MCF 10A (cell line): ENCODE measurements around the gene TRIM65. TPM values are rescaled to one million over a fixed set of nuclear protein-coding genes. Genes with fewer than 3 reads are reported as not detected.
A peak's percentile ranks its signal among the peaks of the same experiment; 100 is the strongest.
"Not testable (repeated sequence)": the region's sequence is repeated elsewhere in the genome, so short reads cannot be mapped to it uniquely, and the experiment has no call there.

Experiments used
- BruUV-seq: library from RNA; stranded (reverse); fragments of 400-500 nt; replicated peaks from 2 replicates; lab custom pipeline; 2021; lab: Mats Ljungman, UMichigan
- CTCF ChIA-PET: fragments of 300-600 bp; sonication (Branson Sonifier 250); formaldehyde crosslinking; extraction: SDS; loops from one replicate; lab custom pipeline; 2021; ENCODE audit warnings: antibody characterized with exemption, inconsistent platforms; lab: Yijun Ruan, JAX
- POLR2A ChIA-PET: fragments of 300-600, 350-650 bp; sonication (Branson Sonifier 250); formaldehyde crosslinking; extraction: SDS; loops from one replicate; lab custom pipeline; 2020; ENCODE audit warnings: antibody characterized with exemption, inconsistent platforms; lab: Yijun Ruan, JAX
- DNase-seq: peaks from one replicate; pipeline ENCODE4 v3.0.0-alpha.2; 2018; ENCODE audit not compliant: unreplicated experiment
- H3K27ac Mint-ChIP-seq: one replicate; pipeline ENCODE4 v1.8.0; 2022; ENCODE audit warnings: mild to moderate bottlenecking, low read depth, mixed read lengths; ENCODE audit not compliant: unreplicated experiment
- H3K27me3 Mint-ChIP-seq: one replicate; pipeline ENCODE4 v1.8.0; 2022; ENCODE audit warnings: mixed read lengths; ENCODE audit not compliant: insufficient read depth, unreplicated experiment
- H3K36me3 Mint-ChIP-seq: one replicate; pipeline ENCODE4 v1.8.0; 2022; ENCODE audit warnings: mild to moderate bottlenecking, moderate library complexity, mixed read lengths; ENCODE audit not compliant: insufficient read depth, unreplicated experiment
- H3K4me1 Mint-ChIP-seq: one replicate; pipeline ENCODE4 v1.8.0; 2022; ENCODE audit warnings: mixed read lengths; ENCODE audit not compliant: insufficient read depth, unreplicated experiment
- H3K4me3 Mint-ChIP-seq: one replicate; pipeline ENCODE4 v1.8.0; 2022; ENCODE audit warnings: mild to moderate bottlenecking, moderate library complexity, mixed read lengths; ENCODE audit not compliant: unreplicated experiment
- H3K9me3 Mint-ChIP-seq: one replicate; pipeline ENCODE4 v1.8.0; 2022; ENCODE audit warnings: mixed read lengths; ENCODE audit not compliant: unreplicated experiment
- intact Hi-C: fragments of 100-400 bp; cut with micrococcal nuclease; formaldehyde crosslinking; loops from 2 replicates; pipeline ENCODE4 v1.14.1; 2022
- total RNA-seq: library from RNA; stranded (reverse); gene quantifications from 2 replicates; pipeline ENCODE4 v1.2.3, GENCODE V29; 2022
- TF ChIP-seq, protein P1 (sequence below): fragments of 200-600 bp; IDR thresholded peaks from one replicate; pipeline ENCODE4 v1.8.0; 2022; ENCODE audit warnings: antibody characterized with exemption, mild to moderate bottlenecking; ENCODE audit not compliant: unreplicated experiment

Gene TRIM65
- total RNA-seq, 1 experiment from 2014 or later = 15.9 TPM

DNA sequence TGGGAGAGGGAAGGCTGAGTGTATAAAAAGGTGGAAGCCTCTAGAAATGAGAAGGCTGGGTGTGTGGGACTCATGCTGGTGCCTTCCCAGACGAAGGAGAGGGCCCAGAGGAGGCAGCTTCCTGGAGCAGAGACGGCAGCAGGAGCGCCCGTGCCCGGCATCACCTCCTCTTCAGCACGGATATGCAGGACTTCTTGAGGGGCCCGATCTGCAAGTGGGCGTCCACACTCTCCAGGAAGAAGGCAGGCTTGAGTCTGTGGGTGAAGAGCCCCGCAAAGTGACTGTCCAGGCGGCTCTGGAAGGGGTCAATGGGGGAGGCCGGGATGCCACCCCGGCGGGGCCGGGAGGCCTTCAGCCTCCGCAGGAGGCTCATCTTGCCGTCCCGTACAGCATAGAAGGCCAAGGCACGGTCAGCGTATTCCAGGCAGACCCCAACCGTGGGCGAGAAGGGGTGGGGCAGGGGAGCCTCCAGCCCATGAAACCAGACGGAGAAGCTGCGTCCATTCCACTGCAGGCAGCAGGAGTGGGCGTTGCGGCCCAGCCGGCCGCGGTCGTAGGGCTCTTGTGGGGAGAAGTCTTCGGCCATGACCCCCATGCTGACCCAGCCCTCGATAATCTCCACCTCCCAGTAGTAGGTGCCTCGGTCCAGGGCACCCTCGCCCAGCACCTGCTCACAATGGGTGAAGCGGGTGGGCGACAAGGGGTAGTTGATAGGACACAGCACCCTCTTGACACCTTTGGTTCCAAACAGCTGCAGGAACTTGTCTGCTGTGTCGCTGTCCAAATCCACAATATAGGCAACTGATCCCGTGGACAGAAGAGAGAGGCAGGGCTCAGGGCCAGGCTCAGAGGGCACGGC lies 22.2 kb downstream of the TRIM65 start:
- Mint-ChIP-seq H3K27me3 (no peaks in the 10 kb centered on the region), H3K9me3 (no peaks in the 10 kb centered on the region), H3K36me3 (peaks cover 31% of the 10 kb centered on the region), H3K4me3 (no peak overlapping the region), H3K4me1 (peaks cover 24% of the 10 kb centered on the region), H3K27ac (no peak overlapping the region)
- intact Hi-C loops = no loop called here
- TF ChIP-seq, protein P1, sequence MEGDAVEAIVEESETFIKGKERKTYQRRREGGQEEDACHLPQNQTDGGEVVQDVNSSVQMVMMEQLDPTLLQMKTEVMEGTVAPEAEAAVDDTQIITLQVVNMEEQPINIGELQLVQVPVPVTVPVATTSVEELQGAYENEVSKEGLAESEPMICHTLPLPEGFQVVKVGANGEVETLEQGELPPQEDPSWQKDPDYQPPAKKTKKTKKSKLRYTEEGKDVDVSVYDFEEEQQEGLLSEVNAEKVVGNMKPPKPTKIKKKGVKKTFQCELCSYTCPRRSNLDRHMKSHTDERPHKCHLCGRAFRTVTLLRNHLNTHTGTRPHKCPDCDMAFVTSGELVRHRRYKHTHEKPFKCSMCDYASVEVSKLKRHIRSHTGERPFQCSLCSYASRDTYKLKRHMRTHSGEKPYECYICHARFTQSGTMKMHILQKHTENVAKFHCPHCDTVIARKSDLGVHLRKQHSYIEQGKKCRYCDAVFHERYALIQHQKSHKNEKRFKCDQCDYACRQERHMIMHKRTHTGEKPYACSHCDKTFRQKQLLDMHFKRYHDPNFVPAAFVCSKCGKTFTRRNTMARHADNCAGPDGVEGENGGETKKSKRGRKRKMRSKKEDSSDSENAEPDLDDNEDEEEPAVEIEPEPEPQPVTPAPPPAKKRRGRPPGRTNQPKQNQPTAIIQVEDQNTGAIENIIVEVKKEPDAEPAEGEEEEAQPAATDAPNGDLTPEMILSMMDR = no peak
- CTCF ChIA-PET = interaction anchor here (0.6 to 1.2 kb wide), 2 partner anchors 13 to 357 kb away, joined by 4 to 6 read pairs; no protein-coding TSS in a partner anchor
- no peak for DNase-seq
- BruUV-seq = TSS peak; percentile 26
- POLR2A ChIA-PET = interaction anchor here (0.7 to 6.7 kb wide), 10 partner anchors 19 to 206 kb away, joined by 3 to 164 read pairs (median 33); partner anchors contain the start of genes MRPL38, TRIM65, UNK and WBP2

DNA sequence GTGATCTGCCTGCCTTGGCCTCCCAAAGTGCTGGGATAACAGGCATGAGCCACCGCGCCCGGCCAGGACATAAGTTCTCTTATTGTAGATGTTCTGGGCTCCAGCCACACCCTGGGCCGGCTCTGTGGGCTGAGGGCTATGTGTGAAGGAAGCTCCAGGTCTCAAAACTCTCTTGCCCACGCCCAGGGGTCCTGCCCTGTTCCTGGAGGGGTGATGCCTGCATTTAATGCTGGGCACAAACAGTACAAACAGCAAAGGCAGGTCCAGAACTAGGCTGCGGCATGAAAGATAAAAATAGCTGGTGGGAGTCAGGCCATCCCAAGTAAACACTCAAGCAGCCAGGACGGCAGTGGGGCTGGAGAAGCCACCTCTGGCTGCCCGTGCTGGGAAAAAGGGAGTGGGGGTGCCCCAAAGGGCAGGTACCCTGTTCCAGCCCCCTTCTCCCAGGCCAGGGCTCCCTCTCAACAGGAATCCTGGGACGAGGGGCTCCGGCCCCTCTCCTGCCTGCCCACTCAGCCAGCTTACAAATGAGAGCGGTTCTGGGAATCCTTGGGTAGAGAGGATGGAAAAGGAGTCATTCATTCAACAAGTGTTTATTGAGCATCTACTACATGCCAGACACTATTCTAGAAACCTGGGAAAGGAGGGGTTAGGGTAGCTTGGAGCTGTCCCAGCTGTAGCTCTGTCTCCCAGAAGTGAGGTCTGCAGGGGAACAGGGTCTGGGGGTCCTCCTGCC lies 23.0 kb downstream of the TRIM65 start:
- no TSS peak for BruUV-seq
- TF ChIP-seq, protein P1 = no peak
- peaks cover 32% of the 10 kb centered on the region for H3K4me1 Mint-ChIP-seq
- peaks cover 34% of the 10 kb centered on the region for H3K36me3 Mint-ChIP-seq
- peak overlapping the region; percentile 78 for H3K27ac Mint-ChIP-seq
- no peak for DNase-seq
- ChIA-PET POLR2A (interaction anchor here (0.6 to 2.7 kb wide), 8 partner anchors 12 to 205 kb away, joined by 3 to 32 read pairs (median 5); partner anchors contain the start of genes MRPL38 and WBP2), CTCF (interaction anchor here (0.6 to 1.5 kb wide), 3 partner anchors 12 to 356 kb away, joined by 3 to 6 read pairs (median 4); no protein-coding TSS in a partner anchor)
- no peak overlapping the region for H3K4me3 Mint-ChIP-seq
- H3K27me3 Mint-ChIP-seq = no peaks in the 10 kb centered on the region
- intact Hi-C loops = no loop called here
- H3K9me3 Mint-ChIP-seq = no peaks in the 10 kb centered on the region

DNA sequence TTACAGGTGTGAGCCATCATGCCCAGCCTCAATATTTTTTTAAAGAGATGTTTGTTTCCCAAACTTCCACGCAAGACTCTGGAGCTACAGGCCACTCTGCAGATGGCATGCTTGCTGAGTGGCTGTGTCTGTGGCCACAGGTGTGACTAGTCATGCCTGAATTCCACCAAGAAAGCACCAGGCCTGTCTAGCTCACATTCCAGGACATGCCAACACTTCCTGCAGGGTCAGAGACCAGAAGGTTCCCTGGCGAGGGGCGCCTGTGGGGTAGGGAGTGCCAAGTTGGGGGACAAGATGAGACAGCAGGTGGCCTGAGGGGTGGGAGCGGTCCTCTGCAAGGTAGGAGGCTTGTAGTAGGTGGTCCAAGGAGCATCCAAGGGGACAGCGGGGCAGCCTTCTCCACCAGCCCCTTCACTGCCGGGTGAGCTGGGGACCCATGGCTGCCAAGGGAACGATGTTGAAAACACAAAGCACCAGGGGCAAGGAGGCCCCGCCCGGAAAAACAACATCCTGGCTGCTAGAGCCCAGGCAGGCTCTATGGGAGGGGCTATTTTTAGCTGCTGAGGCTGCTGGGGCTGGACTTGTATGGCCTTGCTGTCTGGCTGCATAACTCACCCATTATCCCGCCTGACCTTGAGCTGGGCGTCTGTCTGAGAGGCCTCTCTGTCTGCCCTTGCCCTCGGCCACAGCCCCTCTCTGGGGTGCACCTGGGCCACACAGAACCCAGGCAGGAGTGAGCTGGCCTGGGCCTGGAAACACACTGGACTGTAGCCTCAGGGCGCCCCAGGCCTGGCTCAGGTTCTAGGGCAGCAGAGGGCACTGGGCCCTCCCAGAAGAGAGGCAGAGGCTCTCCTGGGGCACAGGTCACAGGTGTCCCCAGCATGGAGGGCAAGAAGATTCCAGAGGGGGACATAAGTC lies 24.1 kb downstream of the TRIM65 start:
- Mint-ChIP-seq H3K36me3 (peaks cover 34% of the 10 kb centered on the region), H3K27ac (peak overlapping the region; percentile 78), H3K27me3 (no peaks in the 10 kb centered on the region), H3K4me3 (no peak overlapping the region), H3K4me1 (peaks cover 33% of the 10 kb centered on the region), H3K9me3 (no peaks in the 10 kb centered on the region)
- intact Hi-C loops = no loop called here
- BruUV-seq = no TSS peak
- TF ChIP-seq, protein P1 = no peak
- POLR2A ChIA-PET = interaction anchor here (0.6 to 2.7 kb wide), 17 partner anchors 9 to 576 kb away, joined by 3 to 32 read pairs (median 3); partner anchors contain the start of genes MRPL38, TRIM65 and WBP2
- peak; percentile 78 for DNase-seq
- CTCF ChIA-PET = interaction anchor here (0.5 to 1.5 kb wide), 4 partner anchors 11 to 80 kb away, joined by 3 to 4 read pairs (median 4); no protein-coding TSS in a partner anchor

DNA sequence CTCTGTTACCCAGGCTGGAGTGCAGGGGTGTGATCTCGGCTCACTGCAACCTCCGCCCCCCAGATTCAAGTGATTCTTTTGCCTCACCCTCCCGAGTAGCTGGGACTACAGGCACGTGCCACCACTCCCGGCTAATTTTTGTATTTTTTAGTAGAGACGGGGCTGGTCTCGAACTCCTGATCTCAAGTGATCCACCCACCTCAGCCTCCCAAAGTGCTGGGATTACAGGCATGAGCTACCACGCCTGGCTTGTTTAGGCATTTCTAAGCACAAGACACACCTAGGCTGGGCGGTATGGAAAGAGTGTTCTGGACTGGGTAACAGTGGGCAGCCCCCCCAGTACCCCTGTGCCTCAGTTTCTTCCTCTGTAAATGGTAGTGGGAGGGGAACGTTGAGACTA lies 26.5 kb downstream of the TRIM65 start:
- Mint-ChIP-seq H3K4me1 (peaks cover 20% of the 10 kb centered on the region), H3K36me3 (peaks cover 18% of the 10 kb centered on the region), H3K27ac (peak overlapping the region; percentile 81)
- ChIA-PET POLR2A (interaction anchor here (1.0 to 4.6 kb wide), 3 partner anchors 10 to 86 kb away, joined by 3 to 30 read pairs (median 4); partner anchors contain the start of gene WBP2), CTCF (interaction anchor here (0.6 to 1.0 kb wide), 2 partner anchors 9 to 40 kb away, joined by 4 to 7 read pairs; no protein-coding TSS in a partner anchor)
- H3K9me3 Mint-ChIP-seq, BruUV-seq, intact Hi-C loops, H3K27me3 Mint-ChIP-seq, DNase-seq, H3K4me3 Mint-ChIP-seq: not testable (repeated sequence)
